Measurements from ENCODE around the gene BRINP1.

DNA sequence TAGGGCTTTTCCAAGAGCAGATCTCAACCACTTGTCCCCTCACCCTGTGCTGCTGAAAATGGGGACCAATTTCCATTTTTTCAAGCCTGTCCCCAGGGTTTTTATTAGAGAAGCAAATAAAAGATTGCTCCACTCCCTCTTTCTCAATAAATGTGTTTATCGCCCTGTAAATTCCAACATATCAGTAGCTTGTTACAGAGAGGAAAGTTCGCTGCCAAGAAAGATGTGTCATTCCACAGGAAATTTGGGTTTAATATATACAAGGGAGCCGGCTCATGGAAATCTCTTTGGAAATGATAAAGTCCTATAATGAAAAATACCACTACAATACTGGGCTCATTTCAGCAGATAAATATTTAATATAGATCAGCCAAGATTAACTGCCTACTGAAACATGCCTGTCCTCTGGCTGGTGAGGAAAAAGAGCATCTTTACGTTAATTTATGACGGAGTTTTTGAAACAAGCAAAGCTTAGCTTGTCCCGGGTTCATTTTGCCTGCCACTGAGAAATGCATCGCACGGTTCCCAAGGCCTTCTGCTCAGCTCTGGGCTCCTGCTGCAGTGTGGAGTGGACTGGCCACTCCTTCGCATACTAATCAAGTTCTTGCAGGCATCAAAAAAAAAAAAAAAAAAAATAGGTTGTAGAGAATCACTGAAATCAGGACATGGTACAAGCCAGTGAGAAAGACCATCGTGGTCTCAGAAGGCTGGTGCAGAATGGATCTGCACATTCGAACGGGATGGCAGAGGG, 84.5 kb downstream of the BRINP1 start:
- TF ChIP-seq, protein P1, sequence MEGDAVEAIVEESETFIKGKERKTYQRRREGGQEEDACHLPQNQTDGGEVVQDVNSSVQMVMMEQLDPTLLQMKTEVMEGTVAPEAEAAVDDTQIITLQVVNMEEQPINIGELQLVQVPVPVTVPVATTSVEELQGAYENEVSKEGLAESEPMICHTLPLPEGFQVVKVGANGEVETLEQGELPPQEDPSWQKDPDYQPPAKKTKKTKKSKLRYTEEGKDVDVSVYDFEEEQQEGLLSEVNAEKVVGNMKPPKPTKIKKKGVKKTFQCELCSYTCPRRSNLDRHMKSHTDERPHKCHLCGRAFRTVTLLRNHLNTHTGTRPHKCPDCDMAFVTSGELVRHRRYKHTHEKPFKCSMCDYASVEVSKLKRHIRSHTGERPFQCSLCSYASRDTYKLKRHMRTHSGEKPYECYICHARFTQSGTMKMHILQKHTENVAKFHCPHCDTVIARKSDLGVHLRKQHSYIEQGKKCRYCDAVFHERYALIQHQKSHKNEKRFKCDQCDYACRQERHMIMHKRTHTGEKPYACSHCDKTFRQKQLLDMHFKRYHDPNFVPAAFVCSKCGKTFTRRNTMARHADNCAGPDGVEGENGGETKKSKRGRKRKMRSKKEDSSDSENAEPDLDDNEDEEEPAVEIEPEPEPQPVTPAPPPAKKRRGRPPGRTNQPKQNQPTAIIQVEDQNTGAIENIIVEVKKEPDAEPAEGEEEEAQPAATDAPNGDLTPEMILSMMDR (conservative IDR thresholded peaks at IDR 0.05; ENCODE audit: low read depth in 2 of 2), result no peak
- TF ChIP-seq, protein P2, sequence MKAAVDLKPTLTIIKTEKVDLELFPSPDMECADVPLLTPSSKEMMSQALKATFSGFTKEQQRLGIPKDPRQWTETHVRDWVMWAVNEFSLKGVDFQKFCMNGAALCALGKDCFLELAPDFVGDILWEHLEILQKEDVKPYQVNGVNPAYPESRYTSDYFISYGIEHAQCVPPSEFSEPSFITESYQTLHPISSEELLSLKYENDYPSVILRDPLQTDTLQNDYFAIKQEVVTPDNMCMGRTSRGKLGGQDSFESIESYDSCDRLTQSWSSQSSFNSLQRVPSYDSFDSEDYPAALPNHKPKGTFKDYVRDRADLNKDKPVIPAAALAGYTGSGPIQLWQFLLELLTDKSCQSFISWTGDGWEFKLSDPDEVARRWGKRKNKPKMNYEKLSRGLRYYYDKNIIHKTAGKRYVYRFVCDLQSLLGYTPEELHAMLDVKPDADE (IDR thresholded peaks at IDR 0.05), result no peak
- TF ChIP-seq CREB1 (CRISPR knock-in tag; IDR thresholded peaks at IDR 0.05; ENCODE audit: low read depth), result no peak
